DND-41 (cell line): ENCODE results near the gene PTPN6.

Experiments
- CTCF ChIP-seq: IDR thresholded peaks from 2 replicates; pipeline ENCODE4 v1.5.1; 2012; ENCODE audit warnings: borderline replicate concordance, low read length, moderate library complexity, mild to moderate bottlenecking; ENCODE audit not compliant: poor library complexity, severe bottlenecking; ENCODE audit errors: extremely low read depth
- EZH2 ChIP-seq: IDR thresholded peaks from 3 replicates; pipeline ENCODE4 v1.6.1; 2012; ENCODE audit warnings: borderline replicate concordance, low read depth, mild to moderate bottlenecking, moderate library complexity, low read length, inconsistent platforms; ENCODE audit not compliant: severe bottlenecking

DNA sequence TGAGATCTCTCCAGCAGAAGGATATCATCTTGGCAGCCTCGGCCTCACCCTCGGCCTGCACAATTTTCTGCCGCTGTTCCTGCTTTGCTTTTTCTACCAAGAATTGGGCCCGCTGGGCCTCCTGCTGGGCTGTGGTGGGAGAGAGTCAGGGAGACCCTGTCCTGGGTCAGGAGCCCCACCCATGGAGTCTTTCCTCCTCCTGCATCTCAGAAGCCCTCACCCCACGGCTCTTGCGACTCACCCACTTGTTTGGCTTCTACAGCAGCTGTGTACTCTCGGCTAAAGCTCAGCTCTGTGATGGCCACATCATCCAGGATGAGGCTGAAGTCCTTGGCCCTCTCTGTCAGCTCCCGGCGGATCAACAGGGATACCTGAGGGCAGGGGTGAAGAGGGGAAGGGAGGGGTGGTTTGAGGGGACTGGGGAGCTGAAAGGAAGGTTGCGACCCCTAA, 16.5 kb downstream of the PTPN6 start:
- no peak for TF ChIP-seq CTCF
- no peak for TF ChIP-seq EZH2
